Activated CD4-positive, alpha-beta T cell treated with anti-CD3 and anti-CD28 coated beads, Interleukin-2, amount 50 U/mL, for 4 hours (primary cell): ENCODE results near the gene ERC2.

Experiments
- DNase-seq, 2 experiments: peaks; one replicate each; pipeline ENCODE4 v3.0.0-alpha.2; 2020

Gene ERC2

GRCh38 chr3:56164436-56164835 lies 303.8 kb downstream of the ERC2 start:
- no peak for DNase-seq

GRCh38 chr3:56157693-56158362 lies 310.4 kb downstream of the ERC2 start:
- no peak for DNase-seq

GRCh38 chr3:56154297-56154696 lies 314.0 kb downstream of the ERC2 start:
- no peak for DNase-seq

- no peak for DNase-seq
These were observed 320.9 kb downstream of the ERC2 start for GRCh38 chr3:56147354-56147753.

- no peak for DNase-seq
These were observed 322.9 kb downstream of the ERC2 start for GRCh38 chr3:56145410-56145809.

GRCh38 chr3:56144805-56145204 lies 323.5 kb downstream of the ERC2 start:
- DNase-seq: no peak

GRCh38 chr3:56137415-56137814 lies 330.9 kb downstream of the ERC2 start:
- no peak for DNase-seq

GRCh38 chr3:56136514-56136913 lies 331.8 kb downstream of the ERC2 start:
- DNase-seq: no peak

- no peak for DNase-seq
These were observed 332.3 kb downstream of the ERC2 start for GRCh38 chr3:56135941-56136340.

- no peak for DNase-seq
These were observed 334.8 kb downstream of the ERC2 start for GRCh38 chr3:56133423-56133822.

- DNase-seq: no peak
These were observed 335.5 kb downstream of the ERC2 start for GRCh38 chr3:56132762-56133161.

GRCh38 chr3:56131974-56132590 lies 336.2 kb downstream of the ERC2 start:
- no peak for DNase-seq

GRCh38 chr3:56130036-56130435 lies 338.2 kb downstream of the ERC2 start:
- DNase-seq: no peak

GRCh38 chr3:56126632-56127031 lies 341.6 kb downstream of the ERC2 start:
- DNase-seq: no peak

- no peak for DNase-seq
These were observed 342.8 kb downstream of the ERC2 start for GRCh38 chr3:56125358-56126005.

- DNase-seq: no peak
These were observed 343.7 kb downstream of the ERC2 start for GRCh38 chr3:56124546-56124945.

GRCh38 chr3:56123487-56123886 lies 344.8 kb downstream of the ERC2 start:
- no peak for DNase-seq

GRCh38 chr3:56122911-56123310 lies 345.4 kb downstream of the ERC2 start:
- DNase-seq: no peak

- no peak for DNase-seq
These were observed 346.6 kb downstream of the ERC2 start for GRCh38 chr3:56121716-56122115.

GRCh38 chr3:56119575-56120349 lies 348.5 kb downstream of the ERC2 start:
- DNase-seq: no peak

GRCh38 chr3:56118968-56119367 lies 349.3 kb downstream of the ERC2 start:
- no peak for DNase-seq

- DNase-seq: no peak
These were observed 352.6 kb downstream of the ERC2 start for GRCh38 chr3:56115698-56116097.

- DNase-seq: no peak
These were observed 353.1 kb downstream of the ERC2 start for GRCh38 chr3:56115199-56115598.

- DNase-seq: no peak
These were observed 354.4 kb downstream of the ERC2 start for GRCh38 chr3:56113908-56114307.
